Large intestine (tissue), 3 donors: Measurements from ENCODE around the gene COL5A1. TPM values are rescaled to one million over a fixed set of nuclear protein-coding genes. Genes with fewer than 3 reads are reported as not detected.

Source experiments
- DNase-seq, 2 donors: peaks; one replicate each; pipeline versions ENCODE4 v3.0.0 to v3.0.0-alpha.2; 2013
- H3K27ac ChIP-seq: one replicate; pipeline ENCODE4 v1.5.1; 2013; ENCODE audit warnings: low read length
- H3K27me3 ChIP-seq: 2 replicates; pipeline ENCODE4 v1.6.1; 2013; ENCODE audit warnings: low read length; ENCODE audit not compliant: control insufficient read depth, insufficient read depth
- H3K36me3 ChIP-seq: 2 replicates; pipeline ENCODE4 v1.6.1; 2013; ENCODE audit warnings: low read length; ENCODE audit not compliant: control insufficient read depth, insufficient read depth
- H3K4me1 ChIP-seq: one replicate; pipeline ENCODE4 v1.6.1; 2013; ENCODE audit warnings: low read length; ENCODE audit not compliant: control insufficient read depth, insufficient read depth
- H3K4me3 ChIP-seq: one replicate; pipeline ENCODE4 v1.5.1; 2013; ENCODE audit warnings: low read length
- H3K9me3 ChIP-seq: one replicate; pipeline ENCODE4 v1.6.1; 2013; ENCODE audit warnings: mild to moderate bottlenecking, low read depth, low read length, moderate library complexity; ENCODE audit not compliant: control insufficient read depth
- WGBS: methylation state at CpG from one replicate; pipeline ENCODE4 v1.1.5; 2013; ENCODE audit warnings: low lambda C conversion rate; ENCODE audit not compliant: insufficient coverage; 5-methylcytosine and 5-hydroxymethylcytosine counted together
- polyA plus RNA-seq: library from polyadenylated mRNA; unstranded; fragments of 120-200 nt; gene quantifications from one replicate; pipeline ENCODE4 v1.2.1, GENCODE V29; 2013

Gene COL5A1
- polyA plus RNA-seq, 1 donor: 79.9 TPM

GRCh38 chr9:134789168-134789567, 147.6 kb downstream of the COL5A1 start:
- Histone ChIP-seq H3K36me3 (peaks cover 8% of the 10 kb centered on the region), H3K27ac (no peak overlapping the region), H3K4me3 (no peak overlapping the region), H3K9me3 (no peaks in the 10 kb centered on the region), H3K4me1 (no peaks in the 10 kb centered on the region), H3K27me3 (no peaks in the 10 kb centered on the region)
- no CpG with 5 or more reads among the region's 8 CpGs for WGBS
- DNase-seq: peak in 1 of 2 donors; percentile 26

GRCh38 chr9:134791009-134791408, 149.4 kb downstream of the COL5A1 start:
- no peak overlapping the region for H3K27ac ChIP-seq
- no CpG with 5 or more reads among the region's 9 CpGs for WGBS
- H3K36me3 ChIP-seq: peaks cover 11% of the 10 kb centered on the region
- H3K9me3 ChIP-seq: no peaks in the 10 kb centered on the region
- no peak for DNase-seq
- H3K27me3 ChIP-seq: no peaks in the 10 kb centered on the region
- H3K4me3 ChIP-seq: no peak overlapping the region
- H3K4me1 ChIP-seq: no peaks in the 10 kb centered on the region

GRCh38 chr9:134792627-134793026, 151.0 kb downstream of the COL5A1 start:
- no peaks in the 10 kb centered on the region for H3K4me1 ChIP-seq
- H3K36me3 ChIP-seq: peaks cover 10% of the 10 kb centered on the region
- no peaks in the 10 kb centered on the region for H3K27me3 ChIP-seq
- no peaks in the 10 kb centered on the region for H3K9me3 ChIP-seq
- H3K4me3 ChIP-seq: no peak overlapping the region
- H3K27ac ChIP-seq: no peak overlapping the region
- WGBS: no CpG with 5 or more reads among the region's 21 CpGs
- DNase-seq: no peak

GRCh38 chr9:134793288-134794188, 151.9 kb downstream of the COL5A1 start:
- DNase-seq: no peak
- no peak overlapping the region for H3K27ac ChIP-seq
- peaks cover 12% of the 10 kb centered on the region for H3K36me3 ChIP-seq
- 100% methylated on average over 2 of the region's 23 CpGs for WGBS
- no peak overlapping the region for H3K4me3 ChIP-seq
- H3K9me3 ChIP-seq: no peaks in the 10 kb centered on the region
- H3K27me3 ChIP-seq: no peaks in the 10 kb centered on the region
- H3K4me1 ChIP-seq: no peaks in the 10 kb centered on the region

- DNase-seq: no peak
- Histone ChIP-seq H3K9me3 (no peaks in the 10 kb centered on the region), H3K36me3 (peaks cover 12% of the 10 kb centered on the region)
Measured at GRCh38 chr9:134794663-134795370, 153.2 kb downstream of the COL5A1 start.

GRCh38 chr9:134795446-134795845, 153.8 kb downstream of the COL5A1 start:
- no peak for DNase-seq
- Histone ChIP-seq H3K4me3 (no peak overlapping the region), H3K27me3 (no peaks in the 10 kb centered on the region), H3K36me3 (peaks cover 12% of the 10 kb centered on the region), H3K9me3 (no peaks in the 10 kb centered on the region), H3K27ac (no peak overlapping the region), H3K4me1 (no peaks in the 10 kb centered on the region)
- WGBS: no CpG with 5 or more reads among the region's 8 CpGs

More at GRCh38 chr9:134794663-134795370, 153.2 kb downstream of the COL5A1 start:
- no peak overlapping the region for H3K4me3 ChIP-seq
- WGBS: no CpG with 5 or more reads among the region's 20 CpGs
- no peak overlapping the region for H3K27ac ChIP-seq
- no peaks in the 10 kb centered on the region for H3K4me1 ChIP-seq
- no peaks in the 10 kb centered on the region for H3K27me3 ChIP-seq

- Histone ChIP-seq H3K4me3 (no peak overlapping the region), H3K36me3 (peaks cover 6% of the 10 kb centered on the region), H3K4me1 (no peaks in the 10 kb centered on the region), H3K9me3 (no peaks in the 10 kb centered on the region), H3K27ac (no peak overlapping the region), H3K27me3 (no peaks in the 10 kb centered on the region)
- WGBS: no CpG with 5 or more reads among the region's 10 CpGs
- DNase-seq: no peak
Measured at GRCh38 chr9:134796882-134797281, 155.3 kb downstream of the COL5A1 start.

GRCh38 chr9:134800791-134801339, 159.3 kb downstream of the COL5A1 start:
- WGBS: no CpG with 5 or more reads among the region's 25 CpGs
- Histone ChIP-seq H3K4me3 (no peak overlapping the region), H3K4me1 (no peaks in the 10 kb centered on the region), H3K27me3 (no peaks in the 10 kb centered on the region), H3K9me3 (no peaks in the 10 kb centered on the region), H3K36me3 (peaks cover 11% of the 10 kb centered on the region), H3K27ac (no peak overlapping the region)
- DNase-seq: no peak

GRCh38 chr9:134802216-134802795, 160.7 kb downstream of the COL5A1 start:
- WGBS: no CpG with 5 or more reads among the region's 17 CpGs
- H3K27ac ChIP-seq: no peak overlapping the region
- no peak overlapping the region for H3K4me3 ChIP-seq
- no peaks in the 10 kb centered on the region for H3K27me3 ChIP-seq
- DNase-seq: no peak
- peaks cover 11% of the 10 kb centered on the region for H3K36me3 ChIP-seq
- H3K4me1 ChIP-seq: no peaks in the 10 kb centered on the region
- H3K9me3 ChIP-seq: no peaks in the 10 kb centered on the region

GRCh38 chr9:134804871-134805270, 163.3 kb downstream of the COL5A1 start:
- WGBS: no CpG with 5 or more reads among the region's 7 CpGs
- Histone ChIP-seq H3K9me3 (no peaks in the 10 kb centered on the region), H3K27me3 (no peaks in the 10 kb centered on the region), H3K4me3 (no peak overlapping the region), H3K4me1 (no peaks in the 10 kb centered on the region), H3K36me3 (peaks cover 13% of the 10 kb centered on the region), H3K27ac (no peak overlapping the region)
- DNase-seq: no peak
